ENCODE results near the gene A2M. TPM values are rescaled to one million over a fixed set of nuclear protein-coding genes. Genes with fewer than 3 reads are reported as not detected.

Gene A2M
- total and polyA plus RNA-seq, 2 of the 8 experiments (the other 6 are each of a cell fraction or from before 2014, with no cell fraction given) = 0.15 TPM; not detected in 1

DNA sequence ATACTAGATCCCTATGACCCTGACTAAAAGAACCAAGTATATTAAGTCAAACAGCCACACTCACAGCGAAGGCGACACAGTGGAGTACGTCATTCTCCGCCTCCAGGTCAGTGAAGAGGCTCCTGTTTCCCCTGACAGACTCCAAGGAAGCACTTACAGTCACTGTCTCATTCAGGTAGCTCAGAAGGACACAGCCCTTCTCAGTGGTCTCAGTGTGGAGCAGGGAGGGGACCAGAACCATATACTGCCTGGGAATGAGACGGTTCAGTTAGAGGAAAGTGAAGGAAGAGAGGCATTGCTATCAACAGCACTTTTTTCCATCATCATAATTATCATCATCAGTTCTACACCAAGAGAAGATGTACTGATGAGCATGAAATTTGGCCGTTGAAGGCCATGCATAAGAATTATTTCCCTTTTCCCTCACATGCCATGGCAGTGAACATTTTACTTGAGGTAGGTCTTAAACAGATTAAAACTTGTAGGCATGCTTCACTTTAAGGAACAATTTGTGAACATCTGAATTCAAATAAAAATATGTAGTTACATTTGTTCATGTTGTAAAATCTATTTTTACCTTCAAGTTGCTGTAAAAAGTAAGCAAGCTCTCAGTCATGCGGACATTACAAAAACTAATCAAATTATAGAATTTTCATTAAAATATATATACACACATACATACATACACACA is 2.3 kb downstream of the A2M start:
- H3K27me3 ChIP-seq (replicated peaks in 1 of 4; ENCODE audit: control insufficient read depth in 3 of 4, extremely low read depth in 1 of 4, insufficient read depth in 3 of 4, low read length in 3 of 4) = no peaks in the 10 kb centered on the region
- no peak overlapping the region for H3K14ac ChIP-seq (ENCODE audit: insufficient read length)
- no peak overlapping the region for H3K4me3 ChIP-seq (ENCODE audit: extremely low read depth in 1 of 4, insufficient read depth in 2 of 4, low read depth in 3 of 4, low read length in 4 of 4)
- H3K4me1 ChIP-seq (replicated peaks in 1 of 4; ENCODE audit: control insufficient read depth in 3 of 4, insufficient read depth in 4 of 4, low read length in 3 of 4) = no peaks in the 10 kb centered on the region; a peak in 1 of 7 replicates
- no peak overlapping the region for H3K23ac ChIP-seq (ENCODE audit: insufficient read length)
- no peak overlapping the region for H2AFZ ChIP-seq (ENCODE audit: low read length)
- CTCF ChIA-PET (ENCODE audit: partially characterized antibody) = no interaction called here
- 80% methylated on average over 7 of the region's 7 CpGs; no CpG with 5 or more reads in 1 of the 2 experiments for WGBS, 2 experiments (ENCODE audit: extremely low coverage in 1 of 2, insufficient coverage in 1 of 2, insufficient read length in 1 of 2, insufficient replicate concordance in 2 of 2, low coverage in 1 of 2, low lambda C conversion rate in 2 of 2, missing lambda C conversion rate in 1 of 2)
- no peak overlapping the region for H3K27ac ChIP-seq (ENCODE audit: low read depth, low read length)
- no peaks in the 10 kb centered on the region for H4K20me1 ChIP-seq (replicated peaks in 1 of 2; ENCODE audit: control insufficient read depth in 1 of 2, insufficient read depth in 2 of 2, low read length in 2 of 2)
- POLR2A ChIA-PET (ENCODE audit: partially characterized antibody) = no interaction called here
- no peak overlapping the region for H3K4ac ChIP-seq (replicated peaks; ENCODE audit: insufficient read length, low read depth, low read length)
- no peak overlapping the region for H4K8ac ChIP-seq (ENCODE audit: extremely low read depth, insufficient read depth, low read length)
- no peak overlapping the region for H3K9ac ChIP-seq (replicated peaks in 1 of 4; ENCODE audit: extremely low read depth in 1 of 4, low read depth in 3 of 4, low read length in 3 of 4)
- H2AK5ac ChIP-seq (ENCODE audit: low read depth, low read length) = no peak overlapping the region
- no peak overlapping the region for H3K4me2 ChIP-seq (ENCODE audit: insufficient read depth in 1 of 2, low read depth in 2 of 2, low read length in 2 of 2)
- H4K5ac ChIP-seq (ENCODE audit: insufficient read length, low read depth, low read length) = no peak overlapping the region
- H3K79me1 ChIP-seq (ENCODE audit: low read depth, low read length) = no peaks in the 10 kb centered on the region
- H2BK120ac ChIP-seq (replicated peaks; ENCODE audit: low read depth, low read length) = no peak overlapping the region
- no peak overlapping the region for H2BK15ac ChIP-seq (ENCODE audit: low read length)
- no peak overlapping the region for H2BK5ac ChIP-seq (ENCODE audit: low read depth, low read length)
- H3K23me2 ChIP-seq (ENCODE audit: low read depth, low read length) = no peaks in the 10 kb centered on the region
- no peak overlapping the region for H3K18ac ChIP-seq (ENCODE audit: extremely low read depth, low read length)
- no peak overlapping the region for H3K56ac ChIP-seq (replicated peaks; ENCODE audit: insufficient read length, low read depth, low read length)
- H2BK20ac ChIP-seq (ENCODE audit: low read length) = no peak overlapping the region
- FAIRE-seq (no peak), DNase-seq (ENCODE audit: low read depth in 1 of 2, low spot score in 2 of 2) (no peak)
- H3K36me3 ChIP-seq (ENCODE audit: control insufficient read depth in 2 of 4, insufficient read depth in 4 of 4, low read length in 3 of 4) = no peaks in the 10 kb centered on the region
- no peak overlapping the region for H2BK12ac ChIP-seq (ENCODE audit: low read depth, low read length)
- H4K91ac ChIP-seq (replicated peaks; ENCODE audit: insufficient read length, low read length) = no peak overlapping the region
- H3K9me3 ChIP-seq (ENCODE audit: insufficient read depth in 2 of 2, low read depth in 1 of 2, low read length in 1 of 2) = no peaks in the 10 kb centered on the region
- H3K79me2 ChIP-seq (ENCODE audit: control insufficient read depth in 1 of 2, insufficient read depth in 2 of 2, low read length in 2 of 2) = no peaks in the 10 kb centered on the region
- TF ChIP-seq HDAC2 (IDR thresholded peaks at IDR 0.05; ENCODE audit: borderline replicate concordance in 1 of 2, low read depth in 2 of 2, low read length in 2 of 2) = no peak
- no peak for TF ChIP-seq BCL11A (IDR thresholded peaks at IDR 0.05; ENCODE audit: low read depth in 2 of 2, low read length in 2 of 2)
- no peak for TF ChIP-seq KDM4A (IDR thresholded peaks at IDR 0.05; ENCODE audit: low read depth, low read length, severe bottlenecking)
- TF ChIP-seq RAD21 (IDR thresholded peaks at IDR 0.05 in 1 of 2, conservative IDR thresholded peaks at IDR 0.05 in 1 of 2; ENCODE audit: low read depth in 2 of 2, low read length in 2 of 2) = no peak
- no peak for TF ChIP-seq RNF2 (IDR thresholded peaks at IDR 0.05; ENCODE audit: borderline replicate concordance, low read depth, low read length, missing control alignments, poor library complexity, severe bottlenecking)
- TF ChIP-seq BACH1 (IDR thresholded peaks at IDR 0.05; ENCODE audit: low read length) = no peak

Measured in H1 (cell line).